Stimulated activated effector memory CD8-positive, alpha-beta T cell treated with anti-CD3 and anti-CD28 coated beads, Interleukin-12 subunit alpha, Interleukin-12 subunit beta, amount 100 ng/mL, for 72 hours (primary cell): ENCODE data around the gene NDUFAB1.
"Not testable (repeated sequence)": the region's sequence is repeated elsewhere in the genome, so short reads cannot be mapped to it uniquely, and the experiment has no call there.

Experiments used
- ATAC-seq: fragments of 150-1000 bp; cut with Tn5 transposase; 2 replicates; pipeline ENCODE4 v1.10.0; 2021
- DNase-seq, 2 donors: peaks; one replicate each; pipeline ENCODE4 v3.0.0; 2021 to 2022; ENCODE audit warnings: low spot score in 2 of 2
- H3K27ac Mint-ChIP-seq: one replicate; pipeline ENCODE4 v1.8.0; 2022; ENCODE audit warnings: mild to moderate bottlenecking, mixed read lengths
- H3K36me3 Mint-ChIP-seq: one replicate; pipeline ENCODE4 v1.8.0; 2022; ENCODE audit warnings: mild to moderate bottlenecking, mixed read lengths
- H3K4me1 Mint-ChIP-seq: one replicate; pipeline ENCODE4 v1.8.0; 2022; ENCODE audit warnings: mixed read lengths
- H3K4me3 Mint-ChIP-seq: one replicate; pipeline ENCODE4 v1.8.0; 2022; ENCODE audit warnings: mild to moderate bottlenecking, mixed read lengths
- H3K9me3 Mint-ChIP-seq: one replicate; pipeline ENCODE4 v1.8.0; 2022; ENCODE audit warnings: mixed read lengths

NDUFAB1 gene

DNA sequence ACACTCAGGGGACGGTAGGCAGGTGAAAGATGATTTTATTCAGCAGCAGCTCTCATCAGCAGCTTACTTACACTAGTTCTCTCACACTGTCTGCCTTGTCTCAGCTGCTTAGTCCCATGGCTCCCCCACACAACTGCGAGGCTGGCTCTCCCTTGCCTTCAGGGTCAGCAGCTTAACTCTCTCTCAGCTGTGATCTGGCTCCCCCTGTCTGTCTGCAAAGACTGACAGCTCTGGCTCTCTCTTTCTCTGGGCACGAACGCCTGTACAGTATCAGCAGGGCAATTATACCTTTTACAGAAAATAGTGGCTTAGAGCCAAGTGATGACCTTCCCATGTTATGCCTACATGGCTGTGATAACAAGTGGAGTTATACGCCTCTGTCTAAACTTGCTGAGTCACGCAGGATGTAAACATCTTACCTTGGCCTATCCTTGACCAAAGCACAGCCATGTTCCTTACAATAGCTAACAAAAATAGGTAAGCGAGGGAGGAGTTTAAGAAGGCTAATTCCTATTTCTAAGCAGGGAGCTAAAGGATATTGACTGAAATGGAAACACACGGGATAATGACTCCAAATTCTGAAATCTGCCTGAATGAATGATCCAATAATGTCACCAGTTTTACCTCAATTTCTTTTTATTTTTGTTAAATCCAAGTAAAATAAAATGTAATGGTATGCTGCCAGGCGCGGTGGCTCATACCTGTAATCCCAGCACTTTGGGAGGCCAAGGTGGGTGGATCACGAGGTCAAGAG is 1.1 kb upstream of the NDUFAB1 start:
- H3K36me3 Mint-ChIP-seq, result peaks cover 41% of the 10 kb centered on the region
- ATAC-seq, result no peak
- DNase-seq, result peak in 1 of 2 donors; percentile 3
- H3K9me3 Mint-ChIP-seq, result no peaks in the 10 kb centered on the region
- peak overlapping the region; percentile 75 for H3K4me3 Mint-ChIP-seq
- peak overlapping the region; percentile 61 for H3K27ac Mint-ChIP-seq
- peaks cover 30% of the 10 kb centered on the region for H3K4me1 Mint-ChIP-seq

DNA sequence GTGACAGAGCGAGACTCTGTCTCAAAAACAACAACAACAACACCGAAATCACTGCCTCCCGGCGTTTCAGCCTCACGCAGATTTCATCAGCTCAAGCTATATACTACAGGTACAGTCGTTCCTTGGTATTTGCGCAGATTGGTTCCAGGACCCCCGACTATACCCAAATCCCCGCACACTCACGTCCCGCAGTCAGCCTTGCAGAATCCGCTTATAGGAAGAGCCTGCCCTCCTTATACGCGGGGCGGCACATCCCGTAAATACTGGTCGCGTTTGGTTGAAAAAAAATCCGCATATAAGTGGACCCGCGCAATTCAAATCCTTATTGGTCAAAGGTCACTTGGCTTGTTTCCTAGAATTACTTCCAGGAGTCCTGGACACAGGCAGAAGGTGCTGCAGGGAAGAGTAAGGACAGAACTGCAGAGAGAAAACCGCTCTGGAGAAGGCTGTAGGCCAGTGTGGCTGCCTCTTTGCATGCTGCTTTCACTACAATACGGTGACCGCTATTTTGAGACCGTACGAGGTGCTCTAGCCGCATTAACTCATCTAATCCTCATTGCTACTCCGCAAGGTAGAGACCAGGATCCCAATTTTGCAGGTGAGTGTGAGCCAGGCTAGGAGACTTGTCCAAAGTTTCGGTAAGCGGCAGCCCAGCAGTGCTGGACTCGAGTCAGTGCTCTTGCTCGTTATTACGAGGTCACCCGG is 718 bp downstream of the NDUFAB1 start:
- DNase-seq, result peak in 1 of 2 donors; percentile 52
- peaks cover 39% of the 10 kb centered on the region for H3K4me1 Mint-ChIP-seq
- peak overlapping the region; percentile 86 for H3K27ac Mint-ChIP-seq
- ATAC-seq, result peak; percentile 22
- H3K4me3 Mint-ChIP-seq, result peak overlapping the region; percentile 75
- H3K36me3 Mint-ChIP-seq, result peaks cover 41% of the 10 kb centered on the region
- no peaks in the 10 kb centered on the region for H3K9me3 Mint-ChIP-seq

DNA sequence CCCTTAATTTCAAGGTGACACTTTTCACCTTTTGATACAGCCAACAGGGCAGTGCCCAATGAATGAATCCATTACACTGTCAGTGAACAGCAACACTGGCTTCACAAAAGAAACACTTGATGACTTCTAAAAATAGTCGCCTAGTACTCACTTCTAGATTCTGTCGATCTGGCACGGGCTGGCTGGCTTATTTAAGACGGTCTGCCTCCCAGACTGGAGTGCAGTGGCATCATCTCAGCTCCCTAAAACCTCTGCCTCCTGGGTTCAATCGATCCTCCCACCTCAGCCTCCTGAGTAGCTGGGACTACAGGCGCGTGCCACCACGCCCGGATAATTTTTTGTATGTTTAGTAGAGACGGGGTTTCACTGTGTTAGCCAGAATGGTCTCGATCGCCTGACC is 1.9 kb downstream of the NDUFAB1 start:
- Mint-ChIP-seq H3K27ac (no peak overlapping the region), H3K36me3 (peaks cover 54% of the 10 kb centered on the region), H3K4me3 (no peak overlapping the region), H3K9me3 (no peaks in the 10 kb centered on the region), H3K4me1 (peaks cover 39% of the 10 kb centered on the region)
- DNase-seq (no peak), ATAC-seq (no peak)

DNA sequence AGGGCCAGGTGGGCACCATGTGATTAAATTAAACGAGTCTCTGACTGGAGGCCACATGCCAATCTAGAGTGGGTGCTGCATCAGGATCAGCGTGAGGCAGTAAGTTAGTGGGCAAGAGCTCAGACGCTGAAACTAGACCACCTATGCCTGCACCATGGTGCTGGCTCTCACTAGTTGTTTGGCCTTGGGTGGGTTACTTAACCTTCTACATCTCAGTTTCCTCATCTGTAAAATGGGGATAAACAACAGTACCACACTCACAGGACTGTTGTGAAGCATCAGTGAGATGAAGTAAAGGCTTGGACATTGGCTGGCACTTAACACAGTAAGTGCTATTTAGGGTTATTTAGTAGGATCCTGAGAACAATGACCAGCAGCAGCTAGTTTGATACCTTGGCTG is 5.9 kb downstream of the NDUFAB1 start:
- DNase-seq (no peak), ATAC-seq (no peak)
- no peak overlapping the region for H3K27ac Mint-ChIP-seq
- no peak overlapping the region for H3K4me3 Mint-ChIP-seq
- H3K9me3 Mint-ChIP-seq, result no peaks in the 10 kb centered on the region
- peaks cover 22% of the 10 kb centered on the region for H3K4me1 Mint-ChIP-seq
- H3K36me3 Mint-ChIP-seq, result peaks cover 94% of the 10 kb centered on the region

DNA sequence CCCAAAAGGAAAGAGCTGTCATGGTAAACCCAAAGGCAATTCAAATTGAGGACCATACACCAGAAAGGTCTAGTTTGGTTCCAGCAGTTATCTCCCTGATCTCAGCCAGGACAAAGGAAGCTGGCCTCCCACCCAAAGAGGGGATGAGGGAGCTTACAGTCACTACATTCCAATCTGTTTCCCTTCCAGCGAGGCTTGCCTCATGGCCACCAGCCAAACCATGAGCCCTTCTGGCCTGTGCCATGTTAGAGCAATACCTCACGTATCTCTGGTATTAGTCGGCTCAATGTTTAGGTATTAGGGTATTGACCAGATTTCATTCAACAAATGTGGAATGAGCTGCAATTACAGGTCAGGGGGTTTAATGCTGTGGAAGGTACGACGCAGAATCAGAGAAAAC is 8.4 kb downstream of the NDUFAB1 start:
- ATAC-seq (no peak), DNase-seq (no peak)
- H3K9me3 Mint-ChIP-seq, result no peaks in the 10 kb centered on the region
- H3K4me1 Mint-ChIP-seq, result peaks cover 13% of the 10 kb centered on the region
- no peak overlapping the region for H3K4me3 Mint-ChIP-seq
- H3K27ac Mint-ChIP-seq, result no peak overlapping the region
- peaks cover 99% of the 10 kb centered on the region for H3K36me3 Mint-ChIP-seq

DNA sequence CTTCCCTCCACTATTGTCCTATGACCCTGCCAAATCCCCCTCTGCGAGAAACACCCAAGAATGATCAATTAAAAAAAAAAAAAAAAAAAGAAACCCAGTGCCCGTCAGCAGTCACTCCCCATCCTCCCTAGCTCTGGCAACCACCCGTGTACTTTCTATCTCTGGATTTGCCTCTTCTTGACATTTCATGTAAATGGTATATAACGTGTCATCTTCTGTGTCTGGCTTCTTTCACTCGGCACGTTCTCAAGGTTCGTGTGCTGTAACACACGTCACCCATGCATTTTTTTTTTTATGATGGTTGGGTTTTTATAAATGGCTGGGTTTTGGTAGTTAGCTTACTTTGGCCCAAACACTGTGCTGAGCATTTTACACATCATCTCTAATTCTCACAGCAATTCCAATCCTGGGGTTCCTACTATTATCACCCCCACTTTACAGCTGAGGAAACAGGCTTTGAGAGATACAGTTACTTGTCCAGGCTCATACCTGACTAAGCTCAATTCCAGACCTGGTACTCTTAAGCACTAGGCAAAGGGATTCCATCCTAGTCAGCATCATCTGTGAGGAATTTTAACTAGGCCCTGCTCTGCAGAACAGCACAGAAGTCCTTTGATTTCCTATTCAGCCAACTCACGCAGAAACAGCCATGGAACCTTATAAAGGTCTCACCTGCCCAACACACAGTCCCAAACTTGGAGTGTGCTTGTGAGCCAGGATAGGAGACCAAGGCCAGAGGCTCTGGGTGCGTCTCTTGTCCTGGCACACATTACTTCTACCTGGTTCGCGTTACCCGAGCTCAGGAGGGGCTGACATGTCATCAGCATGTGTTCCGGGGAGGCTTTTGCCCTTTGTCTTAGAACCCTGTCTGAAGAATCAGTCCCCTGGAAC is 11.7 kb downstream of the NDUFAB1 start:
- Mint-ChIP-seq H3K27ac (no peak overlapping the region), H3K9me3 (no peaks in the 10 kb centered on the region), H3K36me3 (peaks cover 99% of the 10 kb centered on the region), H3K4me3 (no peak overlapping the region), H3K4me1 (no peaks in the 10 kb centered on the region)
- ATAC-seq (no peak), DNase-seq (no peak)

DNA sequence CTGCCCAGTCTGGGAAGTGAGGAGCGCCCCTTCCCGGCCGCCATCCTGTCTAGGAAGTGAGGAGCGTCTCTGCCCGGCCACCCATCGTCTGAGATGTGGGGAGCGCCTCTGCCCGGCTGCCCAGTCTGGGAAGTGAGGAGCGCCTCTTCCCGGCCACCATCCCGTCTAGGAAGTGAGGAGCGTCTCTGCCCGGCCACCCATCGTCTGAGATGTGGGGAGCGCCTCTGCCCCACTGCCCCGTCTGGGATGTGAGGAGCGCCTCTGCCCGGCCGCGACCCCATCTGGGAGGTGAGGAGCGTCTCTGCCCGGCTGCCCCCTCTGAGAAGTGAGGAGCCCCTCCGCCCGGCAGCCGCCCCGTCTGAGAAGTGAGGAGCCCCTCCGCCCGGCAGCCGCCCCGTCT is 12.8 kb downstream of the NDUFAB1 start:
- not testable (repeated sequence) for H3K4me3 Mint-ChIP-seq, H3K4me1 Mint-ChIP-seq, H3K9me3 Mint-ChIP-seq, ATAC-seq, H3K27ac Mint-ChIP-seq, DNase-seq
- H3K36me3 Mint-ChIP-seq, result peaks cover 99% of the 10 kb centered on the region

DNA sequence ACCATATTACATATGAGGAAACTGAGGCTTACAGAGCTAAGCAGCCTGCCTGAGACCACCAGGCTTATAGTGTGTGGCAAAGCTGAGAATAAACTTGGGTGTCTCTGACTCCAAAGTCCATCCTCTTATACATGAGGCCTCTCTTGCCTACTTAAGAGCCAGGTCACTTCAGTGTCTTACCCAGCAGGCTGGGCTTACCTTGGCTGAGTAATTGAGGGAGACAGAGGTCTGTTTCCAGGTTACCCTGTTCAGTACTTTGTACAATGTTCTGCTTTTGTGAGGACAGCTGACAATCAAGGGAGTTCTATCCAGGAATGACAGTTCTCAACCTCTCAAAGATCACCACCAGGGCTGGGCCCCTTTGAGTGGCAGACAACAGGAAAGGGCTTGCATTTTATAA is 14.4 kb downstream of the NDUFAB1 start:
- ATAC-seq (no peak), DNase-seq (no peak)
- no peak overlapping the region for H3K27ac Mint-ChIP-seq
- H3K9me3 Mint-ChIP-seq, result no peaks in the 10 kb centered on the region
- peaks cover 85% of the 10 kb centered on the region for H3K36me3 Mint-ChIP-seq
- no peak overlapping the region for H3K4me3 Mint-ChIP-seq
- H3K4me1 Mint-ChIP-seq, result no peaks in the 10 kb centered on the region

DNA sequence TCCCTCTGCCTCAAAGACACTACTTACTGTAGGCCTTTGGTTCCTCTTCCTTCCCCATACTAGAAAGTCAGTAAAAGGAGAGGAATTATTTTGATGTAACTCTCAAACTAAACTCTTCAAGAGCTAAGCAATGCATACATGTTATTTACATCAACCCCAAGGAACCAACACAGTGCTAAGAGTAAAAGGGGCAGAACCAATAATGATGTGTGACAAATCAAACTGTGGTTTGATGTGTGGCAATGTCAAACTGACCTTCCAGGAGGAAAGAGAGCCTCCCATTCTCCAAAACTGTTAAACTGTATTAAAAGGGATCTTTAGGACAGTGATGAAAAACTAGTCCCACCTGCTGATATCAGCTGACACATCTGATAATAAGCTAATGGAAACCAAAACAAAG is 15.7 kb downstream of the NDUFAB1 start:
- no peak overlapping the region for H3K4me3 Mint-ChIP-seq

DNA sequence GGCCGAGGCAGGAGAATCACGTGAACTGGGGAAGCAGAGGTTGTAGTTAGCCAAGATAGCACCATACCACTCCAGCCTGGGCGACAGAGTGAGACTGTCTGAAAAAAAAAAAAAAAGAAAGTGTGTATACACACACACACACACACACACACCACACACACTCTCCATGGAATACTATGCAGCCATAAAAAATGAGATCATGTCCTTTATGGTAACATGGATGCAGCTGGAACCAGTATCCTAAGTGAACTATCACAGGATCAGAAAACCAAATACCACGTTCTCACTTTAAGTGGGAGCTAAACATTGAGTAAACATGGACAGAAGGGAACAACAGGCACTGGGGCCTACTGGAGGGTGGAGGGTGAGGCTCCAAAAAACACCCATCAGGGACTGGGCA is 16.7 kb downstream of the NDUFAB1 start:
- H3K36me3 Mint-ChIP-seq, result peaks cover 71% of the 10 kb centered on the region
- DNase-seq (no peak), ATAC-seq (no peak)
- H3K27ac Mint-ChIP-seq, result no peak overlapping the region
- H3K4me1 Mint-ChIP-seq, result no peaks in the 10 kb centered on the region
- H3K4me3 Mint-ChIP-seq, result no peak overlapping the region
- no peaks in the 10 kb centered on the region for H3K9me3 Mint-ChIP-seq

More for the DNA sequence above, 15.7 kb downstream of the NDUFAB1 start:
- Mint-ChIP-seq H3K36me3 (peaks cover 76% of the 10 kb centered on the region), H3K4me1 (no peaks in the 10 kb centered on the region), H3K9me3 (no peaks in the 10 kb centered on the region), H3K27ac (no peak overlapping the region)
- ATAC-seq (no peak), DNase-seq (no peak)

DNA sequence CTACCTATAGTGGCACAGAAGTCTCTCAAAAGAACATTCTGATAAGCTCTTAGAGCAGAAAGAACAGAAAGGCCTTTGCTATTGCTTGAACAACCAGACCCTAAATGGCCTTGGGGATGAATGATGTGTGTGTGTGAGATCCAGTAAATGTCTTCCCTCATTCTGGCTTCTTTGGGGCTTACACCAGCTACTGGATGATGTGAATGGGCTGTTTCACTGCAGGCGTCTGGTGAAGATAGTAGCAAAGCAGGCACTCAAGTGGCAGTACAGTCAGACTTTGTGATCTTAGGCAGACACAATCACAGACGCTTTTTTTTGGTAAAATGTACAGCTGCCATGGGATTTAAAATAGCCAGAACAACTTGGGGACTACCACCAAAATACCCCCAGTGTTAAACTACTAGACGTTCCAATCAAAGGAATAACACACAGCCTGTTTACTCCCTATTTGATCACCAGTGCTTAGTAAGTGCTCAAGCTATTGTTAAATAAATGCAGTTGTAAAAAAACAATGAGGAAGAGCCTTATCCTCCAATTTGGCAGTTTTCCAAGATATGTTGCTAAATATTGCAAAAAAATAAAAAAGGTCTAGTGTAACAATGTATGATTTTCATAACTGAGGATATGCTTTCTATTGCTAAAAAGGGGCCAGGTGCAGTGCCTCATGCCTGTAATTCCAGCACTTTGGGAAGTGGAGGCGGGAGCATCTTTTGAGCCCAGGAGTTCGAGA is 17.9 kb downstream of the NDUFAB1 start:
- no peak overlapping the region for H3K4me3 Mint-ChIP-seq
- H3K36me3 Mint-ChIP-seq, result peaks cover 71% of the 10 kb centered on the region
- H3K4me1 Mint-ChIP-seq, result no peaks in the 10 kb centered on the region
- no peak for ATAC-seq
- no peaks in the 10 kb centered on the region for H3K9me3 Mint-ChIP-seq
- H3K27ac Mint-ChIP-seq, result peak overlapping the region; percentile 69
- no peak for DNase-seq

DNA sequence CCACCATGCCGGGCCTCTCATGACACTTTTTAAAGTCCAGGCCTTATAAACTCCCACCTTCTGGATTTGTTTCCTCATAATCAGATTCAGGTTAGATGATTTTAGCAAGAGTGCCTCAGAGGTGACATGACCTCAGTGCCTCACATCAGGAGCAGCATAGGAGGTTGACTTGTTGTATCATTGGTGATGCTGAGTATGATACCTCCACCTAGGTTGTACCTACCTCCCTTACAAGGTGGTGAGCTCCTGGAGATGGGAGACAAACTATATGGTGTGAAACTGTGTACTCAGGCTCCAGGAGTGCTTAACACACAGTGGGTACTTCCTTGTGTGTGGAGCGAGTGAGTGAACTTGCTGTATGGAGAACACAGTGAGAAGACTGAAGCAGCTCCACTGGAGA is 18.6 kb downstream of the NDUFAB1 start:
- Mint-ChIP-seq H3K27ac (peak overlapping the region; percentile 69), H3K9me3 (no peaks in the 10 kb centered on the region), H3K36me3 (peaks cover 71% of the 10 kb centered on the region), H3K4me3 (no peak overlapping the region), H3K4me1 (no peaks in the 10 kb centered on the region)
- ATAC-seq, result no peak
- DNase-seq, result no peak

DNA sequence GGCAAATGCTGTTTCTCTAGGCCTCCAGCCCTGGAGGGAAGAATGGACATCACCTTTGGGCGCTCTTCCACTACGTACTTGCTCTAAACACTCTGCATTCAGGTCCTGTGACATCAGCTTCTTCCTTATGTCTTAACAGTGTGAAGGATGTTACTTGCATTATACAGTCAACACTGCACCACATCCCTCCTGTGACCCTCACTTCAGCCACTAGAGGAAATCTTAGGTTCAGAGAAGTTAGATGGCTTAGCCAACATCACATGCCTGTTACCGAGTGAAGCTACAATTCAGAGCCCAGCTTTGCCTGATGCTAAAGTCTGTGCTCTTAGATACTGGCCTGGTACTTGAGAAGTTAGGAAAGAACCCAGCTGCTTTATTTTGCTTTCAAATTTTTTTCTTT is 20.3 kb downstream of the NDUFAB1 start:
- Mint-ChIP-seq H3K27ac (no peak overlapping the region), H3K9me3 (no peaks in the 10 kb centered on the region), H3K4me1 (peaks cover 5% of the 10 kb centered on the region), H3K36me3 (peaks cover 71% of the 10 kb centered on the region), H3K4me3 (no peak overlapping the region)
- DNase-seq, result no peak
- ATAC-seq, result no peak

DNA sequence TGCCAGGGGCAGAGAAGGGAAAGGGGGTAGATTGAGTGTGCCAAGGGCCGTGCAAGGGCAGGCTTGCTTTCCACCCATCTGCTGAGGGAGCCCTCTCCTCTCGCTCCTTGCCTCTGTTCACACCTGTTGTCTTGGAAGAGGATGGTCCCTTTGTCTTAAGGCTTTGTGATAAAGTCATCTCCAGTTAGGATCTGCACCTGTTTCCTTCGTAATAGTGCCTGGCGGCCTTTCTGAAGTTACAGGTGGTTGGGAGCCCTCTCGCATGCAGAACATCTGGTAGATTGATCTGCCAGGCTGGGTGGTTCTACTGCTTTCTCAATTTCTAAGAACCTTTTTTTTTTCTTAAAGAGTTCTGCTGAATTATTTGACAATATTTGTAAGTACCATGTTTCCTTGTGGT is 22.3 kb downstream of the NDUFAB1 start:
- no peak for DNase-seq
- Mint-ChIP-seq H3K4me1 (peaks cover 6% of the 10 kb centered on the region), H3K27ac (peak overlapping the region; percentile 63), H3K9me3 (no peaks in the 10 kb centered on the region), H3K36me3 (peaks cover 71% of the 10 kb centered on the region), H3K4me3 (no peak overlapping the region)
- ATAC-seq, result no peak

DNA sequence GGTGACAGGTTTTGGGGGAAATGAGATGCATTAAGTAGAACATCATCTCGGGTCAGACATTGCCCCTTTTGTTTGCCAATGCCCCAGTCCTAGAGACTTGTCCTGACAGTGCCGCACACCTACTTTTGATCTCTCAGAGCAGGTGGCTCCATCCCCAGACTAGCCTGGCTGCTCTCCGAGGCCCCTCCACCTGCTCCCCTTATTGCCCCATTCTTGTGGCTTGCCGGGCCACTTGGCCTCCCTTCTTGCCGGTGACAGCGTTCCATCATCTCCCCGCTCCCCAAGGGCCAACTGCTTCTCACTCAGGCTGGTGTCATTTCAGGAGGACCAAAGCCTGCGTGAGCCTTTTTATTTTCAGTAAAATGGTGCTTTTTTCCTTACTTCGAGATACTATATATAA is 23.7 kb downstream of the NDUFAB1 start:
- no peak overlapping the region for H3K27ac Mint-ChIP-seq

More for the DNA sequence above, 23.7 kb downstream of the NDUFAB1 start:
- no peak for ATAC-seq
- Mint-ChIP-seq H3K9me3 (no peaks in the 10 kb centered on the region), H3K4me1 (peaks cover 6% of the 10 kb centered on the region), H3K4me3 (no peak overlapping the region), H3K36me3 (peaks cover 79% of the 10 kb centered on the region)
- no peak for DNase-seq
